GM21447 (cell line): ENCODE results near the gene JAGN1.
"Not testable (repeated sequence)": the region's sequence is repeated elsewhere in the genome, so short reads cannot be mapped to it uniquely, and the experiment has no call there.

ENCODE experiments used
- ATAC-seq: cut with Tn5 transposase; IDR thresholded peaks from one replicate; pipeline ENCODE4 v1.9.1; 2021; ENCODE audit not compliant: unreplicated experiment

The JAGN1 gene

DNA sequence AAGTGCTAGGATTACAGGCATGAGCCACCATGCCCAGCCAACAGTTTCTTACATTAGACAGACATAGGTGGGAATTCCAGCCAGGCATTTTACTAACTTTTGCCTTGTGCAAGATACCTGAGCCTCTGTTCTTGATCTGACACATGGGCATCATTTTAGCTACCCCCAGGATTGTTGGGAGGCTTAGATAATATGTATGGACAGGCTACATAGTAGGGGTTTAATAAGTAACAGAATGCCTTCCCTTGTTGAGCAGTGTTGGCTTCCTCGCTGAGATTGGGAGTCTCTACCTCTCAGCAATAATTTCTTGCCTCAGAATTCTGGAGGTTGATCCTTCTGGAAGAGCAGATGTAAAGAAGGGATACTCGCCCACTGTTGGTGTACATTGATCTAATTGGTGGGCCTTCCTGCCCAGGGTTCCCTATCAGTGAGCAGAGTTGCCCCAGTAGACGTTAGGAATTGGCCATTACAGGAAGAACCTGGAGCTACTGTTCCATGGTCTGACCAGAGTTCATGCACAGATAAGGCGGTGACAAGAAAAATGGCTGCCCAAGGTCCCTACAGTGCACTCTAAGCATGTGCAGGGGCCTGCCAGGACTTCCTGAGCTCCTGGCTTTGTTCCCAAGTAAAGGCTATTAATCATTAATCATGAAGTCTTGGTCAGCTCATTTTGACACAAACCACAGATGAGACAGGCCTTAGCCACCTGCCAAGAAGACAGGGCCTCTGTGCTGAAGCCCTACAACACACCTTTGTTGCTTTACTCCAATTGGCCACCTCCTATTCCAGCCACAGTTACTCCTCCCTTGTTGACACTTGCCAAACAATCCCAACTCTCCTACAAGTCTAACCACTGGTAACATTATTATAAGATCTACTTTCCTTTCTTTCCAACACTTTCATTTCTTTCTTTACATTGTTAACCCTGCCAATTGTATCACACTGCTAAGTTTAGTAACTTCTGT, 7.3 kb downstream of the JAGN1 start:
- ATAC-seq, result peak; percentile 68

DNA sequence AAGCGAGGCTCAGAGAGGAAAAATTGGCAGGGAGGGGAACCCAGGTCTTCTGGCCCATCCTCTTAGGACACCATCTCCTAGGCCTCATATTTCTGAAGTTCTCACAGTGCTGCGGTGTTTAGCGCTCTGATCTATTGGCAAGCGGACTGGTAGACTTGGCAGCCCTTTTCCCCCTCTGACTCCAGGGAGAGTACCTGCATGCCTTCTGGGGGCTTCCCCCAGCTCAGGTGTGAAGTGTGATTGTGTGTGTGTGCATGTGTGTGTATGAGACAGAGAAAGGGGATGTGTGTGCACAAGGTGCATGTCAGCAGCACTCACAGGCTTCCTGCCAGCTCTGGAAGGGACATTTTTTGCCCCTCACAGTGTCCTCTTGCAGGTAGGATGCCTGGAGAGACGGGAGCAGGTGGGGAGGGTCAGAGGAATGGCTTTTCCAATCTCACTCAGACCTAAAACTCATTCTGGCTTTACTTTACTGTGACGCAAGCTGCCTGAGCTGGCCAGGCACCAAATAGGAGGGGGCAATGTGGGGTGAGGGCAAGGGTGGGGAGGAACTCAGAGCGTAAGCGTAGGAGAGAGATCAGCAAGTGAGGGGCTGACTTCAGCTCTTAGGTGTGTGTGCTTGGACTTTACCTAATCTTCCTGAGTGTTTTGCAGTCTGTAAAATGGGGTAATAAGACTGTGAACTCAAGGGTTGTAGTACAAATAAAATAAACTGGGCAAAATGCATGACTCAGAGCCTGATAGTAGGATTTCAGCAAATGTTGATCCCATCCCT, 8.2 kb downstream of the JAGN1 start:
- no peak for ATAC-seq

DNA sequence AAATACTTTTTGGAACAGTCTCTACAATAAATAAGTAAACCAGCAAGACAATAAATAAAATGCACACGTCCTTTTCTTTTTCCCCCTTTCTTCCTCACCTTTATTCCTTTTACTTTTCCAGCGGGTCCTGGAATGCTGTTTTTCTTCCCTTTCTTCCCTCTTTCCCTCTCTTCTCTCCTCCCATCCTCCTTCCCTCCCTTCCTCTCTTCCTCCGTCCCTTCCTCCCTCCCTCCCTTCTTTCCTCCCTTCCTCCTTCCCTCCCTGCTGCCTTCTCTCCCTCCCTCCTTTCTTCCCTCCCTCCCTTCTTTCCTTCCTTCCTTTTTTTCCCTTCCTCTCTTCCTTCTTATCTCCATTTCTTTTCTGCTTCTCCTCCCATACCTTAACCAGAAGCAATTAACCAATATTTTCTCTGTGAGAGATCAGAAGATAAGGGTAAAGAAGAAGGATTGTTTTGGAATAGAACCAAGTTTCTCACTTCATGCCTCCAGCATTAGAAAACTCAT, 8.9 kb downstream of the JAGN1 start:
- no peak for ATAC-seq

DNA sequence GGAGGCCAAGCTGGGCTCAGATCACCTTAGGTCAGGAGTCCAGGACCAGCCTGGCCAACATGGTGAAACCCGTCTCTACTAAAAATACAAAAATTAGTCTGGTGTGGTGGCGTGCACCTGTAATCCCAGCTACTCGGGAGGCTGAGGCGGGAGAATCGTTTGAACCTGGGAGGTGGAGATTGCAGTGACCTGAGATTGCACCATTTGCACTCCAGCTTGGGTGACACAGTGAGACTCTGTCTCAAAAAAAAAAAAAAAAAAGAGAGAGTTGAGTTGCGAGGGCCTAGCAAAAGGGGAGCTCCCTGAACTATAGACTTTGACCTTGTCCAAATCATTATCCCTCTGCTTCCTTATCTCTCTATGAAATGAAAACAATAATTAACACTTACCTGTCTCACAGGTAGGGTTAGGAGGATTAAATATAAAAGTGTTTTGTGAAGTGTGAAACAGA, 10.6 kb downstream of the JAGN1 start:
- not testable (repeated sequence) for ATAC-seq

DNA sequence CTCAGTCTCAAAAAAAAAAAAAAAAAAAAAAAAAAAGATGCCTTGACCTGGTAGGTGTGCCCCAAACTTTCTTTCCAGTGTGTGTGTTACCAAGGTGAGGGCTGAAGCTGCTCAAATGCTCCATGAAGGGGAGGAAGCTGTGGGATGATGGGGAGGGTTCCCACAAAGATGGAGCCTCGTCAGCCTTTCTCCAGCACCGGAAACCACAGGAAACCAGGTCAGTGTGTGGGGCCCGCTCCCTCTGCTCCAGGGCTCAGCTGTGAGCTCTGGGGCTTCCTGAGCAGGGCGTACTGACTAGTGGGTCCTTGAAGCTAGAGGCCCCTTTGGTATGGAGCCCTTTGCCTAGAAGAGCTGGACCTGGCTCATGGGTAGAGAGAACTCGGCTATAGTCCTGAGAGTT, 11.6 kb downstream of the JAGN1 start:
- ATAC-seq, result no peak

DNA sequence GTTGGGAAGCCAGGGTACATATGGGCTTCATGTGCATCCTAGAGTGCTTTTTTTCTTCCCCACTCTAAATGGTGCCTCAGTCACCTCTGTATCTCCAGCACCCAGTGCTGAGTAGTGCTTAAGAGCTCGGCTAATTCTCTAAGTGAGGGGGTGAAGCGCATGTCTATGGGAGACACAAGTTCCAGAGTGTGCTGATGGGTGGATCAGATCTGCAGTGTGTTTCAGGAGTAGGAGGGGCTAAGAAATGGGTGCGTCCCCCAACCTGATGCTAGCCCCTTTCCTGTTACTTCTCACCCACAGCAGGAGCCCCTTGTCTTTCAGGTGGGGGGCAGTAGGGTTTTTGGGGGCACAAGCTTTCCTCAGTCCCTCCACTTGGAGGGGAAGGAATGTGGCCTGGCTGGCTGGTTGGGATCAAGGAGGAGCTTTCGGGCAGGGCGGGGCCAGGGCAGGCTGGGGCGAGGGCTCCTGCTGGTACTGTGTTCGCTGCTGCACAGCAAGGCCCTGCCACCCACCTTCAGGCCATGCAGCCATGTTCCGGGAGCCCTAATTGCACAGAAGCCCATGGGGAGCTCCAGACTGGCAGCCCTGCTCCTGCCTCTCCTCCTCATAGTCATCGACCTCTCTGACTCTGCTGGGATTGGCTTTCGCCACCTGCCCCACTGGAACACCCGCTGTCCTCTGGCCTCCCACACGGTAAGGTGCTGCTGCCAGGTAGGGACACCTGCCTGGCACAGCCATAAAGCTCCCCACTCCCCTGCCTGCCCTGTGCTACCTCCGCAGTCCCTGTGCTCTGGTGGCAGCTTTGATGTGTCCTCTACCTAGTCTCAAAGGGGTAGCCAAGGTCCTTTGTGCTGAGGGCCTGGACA, 12.2 kb downstream of the JAGN1 start, which contains the start of gene IL17RE:
IL17RE (plus strand) TSS at position 477 of the 866 bp plus-strand sequence; CDS start at position 562, 85 bp downstream.
- ATAC-seq, result no peak

DNA sequence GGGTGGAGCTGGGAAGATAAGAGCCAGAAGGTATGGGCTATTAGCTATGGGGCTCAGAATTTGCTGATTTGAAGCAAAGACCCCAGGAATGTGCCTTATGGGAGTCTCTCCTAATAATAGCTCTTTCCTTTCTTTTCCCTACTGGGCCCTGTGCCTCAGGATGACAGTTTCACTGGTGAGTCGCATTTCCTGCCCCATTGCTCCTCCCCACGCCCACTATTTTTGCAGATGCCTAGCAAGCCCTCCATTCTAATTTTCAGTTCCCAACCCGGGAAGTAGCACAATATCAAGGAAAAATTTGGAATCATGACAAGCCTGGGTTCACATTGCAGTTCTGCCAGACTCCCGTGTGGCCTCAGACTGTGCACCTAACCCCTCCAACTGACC, 12.8 kb downstream of the JAGN1 start:
- ATAC-seq, result no peak

DNA sequence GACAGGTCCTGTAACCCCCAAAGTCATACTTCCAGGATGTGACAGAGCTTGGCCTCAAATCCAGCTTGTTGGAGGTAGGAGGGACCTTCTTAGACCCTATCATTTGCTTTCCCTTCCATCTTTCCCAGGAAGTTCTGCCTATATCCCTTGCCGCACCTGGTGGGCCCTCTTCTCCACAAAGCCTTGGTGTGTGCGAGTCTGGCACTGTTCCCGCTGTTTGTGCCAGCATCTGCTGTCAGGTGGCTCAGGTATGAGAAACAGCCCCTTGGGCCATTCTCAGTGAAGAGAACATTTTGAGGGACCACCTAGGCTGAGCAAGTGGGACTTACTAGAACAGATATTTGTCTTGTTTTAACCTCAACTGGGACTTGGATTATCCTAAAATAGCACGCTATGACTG, 13.5 kb downstream of the JAGN1 start:
- ATAC-seq, result no peak

DNA sequence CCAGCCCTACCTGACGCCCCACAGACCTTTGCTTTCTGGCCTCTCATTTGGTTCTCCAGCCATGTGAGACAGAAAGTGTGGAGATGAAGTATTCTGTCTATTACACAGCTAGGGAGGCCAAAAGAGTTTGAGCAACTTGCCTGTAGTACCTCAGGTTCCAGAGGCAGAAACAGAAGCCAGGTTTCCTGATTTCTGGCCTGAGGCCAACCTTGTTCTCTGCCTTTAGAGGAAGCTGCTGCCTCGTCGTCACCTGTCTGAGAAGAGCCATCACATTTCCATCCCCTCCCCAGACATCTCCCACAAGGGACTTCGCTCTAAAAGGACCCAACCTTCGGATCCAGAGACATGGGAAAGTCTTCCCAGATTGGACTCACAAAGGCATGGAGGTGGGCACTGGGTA, 16.1 kb downstream of the JAGN1 start:
- ATAC-seq, result no peak

DNA sequence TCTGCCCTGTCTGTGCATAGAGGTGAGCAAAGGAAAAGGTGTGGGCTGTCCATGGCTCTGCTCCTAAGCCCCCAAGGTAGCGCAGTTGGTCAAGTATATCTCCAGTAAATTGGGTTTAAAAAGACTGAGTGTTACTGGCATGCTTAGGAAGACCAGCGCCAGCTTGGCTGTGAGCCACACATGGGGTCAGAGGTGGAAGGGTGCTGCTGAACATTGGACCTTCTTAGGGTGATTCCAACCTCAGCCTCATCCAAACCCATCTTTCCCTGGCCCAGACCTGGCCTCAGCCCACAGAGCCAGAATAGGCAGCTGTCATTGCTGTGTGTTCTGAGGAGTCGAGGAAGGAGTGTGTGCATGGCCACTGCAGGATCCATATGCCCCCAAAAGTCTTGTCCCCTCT, 17.9 kb downstream of the JAGN1 start:
- no peak for ATAC-seq

DNA sequence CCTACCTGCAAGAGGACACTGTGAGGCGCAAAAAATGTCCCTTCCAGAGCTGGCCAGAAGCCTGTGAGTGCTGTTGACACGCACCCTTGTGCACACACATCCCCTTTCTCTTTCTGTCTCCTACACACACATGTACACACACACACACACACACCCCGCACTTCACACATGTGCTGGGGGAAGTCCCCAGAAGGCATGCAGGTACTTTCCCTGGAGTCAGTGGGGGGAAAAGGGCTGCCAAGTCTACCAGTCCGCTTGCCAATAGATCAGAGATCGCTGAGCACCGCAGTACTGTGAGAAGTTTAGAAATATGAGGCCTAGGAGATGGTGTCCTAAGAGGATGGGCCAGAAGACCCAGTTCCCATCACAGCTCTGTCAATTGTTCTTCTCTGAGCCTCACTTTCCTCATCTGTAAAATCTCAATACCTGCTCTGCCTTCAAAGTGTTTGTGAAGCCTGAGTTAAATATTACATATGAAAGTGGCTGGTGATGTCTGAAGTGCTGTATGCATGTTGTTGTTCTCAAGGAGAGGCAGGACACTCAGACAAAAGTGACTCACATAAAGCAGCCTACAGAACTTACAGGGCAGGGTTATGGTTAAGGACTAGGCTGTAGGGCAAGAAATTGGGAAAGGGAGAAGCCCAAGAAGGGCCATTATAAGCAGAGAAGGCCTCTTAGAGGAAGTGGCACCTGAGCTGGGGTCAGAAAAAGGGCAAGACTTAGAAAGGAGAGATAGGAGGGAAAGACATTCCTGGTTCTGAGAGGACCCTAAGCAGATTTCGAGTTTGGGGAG, 19.0 kb downstream of the JAGN1 start:
- no peak for ATAC-seq

DNA sequence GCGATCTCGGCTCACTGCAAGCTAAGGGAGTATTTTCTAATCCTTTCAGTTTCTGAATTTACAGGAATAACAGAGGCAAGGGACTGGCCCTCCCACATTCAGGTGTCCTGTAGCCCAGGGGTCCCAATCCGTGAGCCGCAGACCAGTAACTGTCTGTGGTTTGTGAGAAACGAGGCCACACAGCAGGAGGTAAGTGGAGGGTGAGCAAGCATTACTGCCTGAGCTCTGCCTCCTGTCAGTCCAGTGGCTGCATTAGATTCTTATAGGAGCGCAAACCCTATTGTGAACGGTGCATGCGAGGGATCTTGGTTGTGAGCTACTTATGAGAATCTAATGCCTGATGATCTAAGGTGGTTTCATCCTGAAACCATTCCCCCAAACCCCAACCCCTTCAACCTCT, 21.5 kb downstream of the JAGN1 start:
- no peak for ATAC-seq

DNA sequence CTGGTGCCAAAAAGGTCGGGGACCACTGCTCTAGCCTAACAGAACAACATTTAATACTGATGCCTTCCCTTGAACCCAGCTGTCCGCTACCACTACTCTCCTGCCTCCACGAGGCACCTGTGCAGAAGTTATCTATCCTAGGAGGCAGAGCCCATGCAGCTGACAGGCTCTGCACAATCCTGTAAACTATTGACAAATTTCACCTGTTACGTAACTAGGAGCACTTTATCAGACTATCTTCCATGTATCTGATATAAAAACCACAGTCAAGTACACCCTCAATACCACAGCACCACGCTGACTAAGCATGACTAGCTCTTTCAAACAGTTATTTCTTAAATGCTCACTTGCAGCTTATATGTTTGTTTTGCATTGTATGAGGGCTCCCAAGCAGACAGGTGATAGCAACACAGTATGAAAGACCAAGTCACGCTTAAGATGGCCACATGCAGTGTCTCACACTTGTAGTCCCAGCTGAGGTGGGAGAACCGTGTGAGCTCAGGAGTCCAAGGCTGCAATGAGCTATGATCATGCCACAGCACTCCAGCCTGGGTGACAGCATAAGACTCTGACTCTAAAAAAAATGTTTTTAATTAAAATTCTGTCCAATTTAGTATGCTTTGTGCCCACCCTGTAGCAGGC, 22.0 kb downstream of the JAGN1 start:
- ATAC-seq, result no peak

DNA sequence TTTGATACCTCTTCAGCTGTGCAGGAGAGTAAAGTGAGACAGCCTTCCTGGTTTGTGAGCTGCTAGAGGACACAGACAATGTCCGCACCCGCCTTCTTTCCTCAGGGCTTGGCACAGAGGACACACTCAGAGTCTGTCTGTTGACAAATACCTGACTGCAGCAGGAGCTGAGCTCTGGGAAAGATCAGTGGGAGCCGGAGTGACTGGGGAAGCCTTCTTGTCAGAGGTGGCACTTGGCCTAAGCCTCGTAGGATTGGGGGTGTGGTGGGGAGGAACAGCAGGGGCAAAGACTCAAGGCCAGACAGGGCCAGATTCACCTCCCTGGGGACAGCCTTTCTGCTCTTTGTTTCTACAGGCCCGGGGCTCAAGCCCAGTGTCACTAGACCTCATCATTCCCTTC, 23.2 kb downstream of the JAGN1 start:
- no peak for ATAC-seq

DNA sequence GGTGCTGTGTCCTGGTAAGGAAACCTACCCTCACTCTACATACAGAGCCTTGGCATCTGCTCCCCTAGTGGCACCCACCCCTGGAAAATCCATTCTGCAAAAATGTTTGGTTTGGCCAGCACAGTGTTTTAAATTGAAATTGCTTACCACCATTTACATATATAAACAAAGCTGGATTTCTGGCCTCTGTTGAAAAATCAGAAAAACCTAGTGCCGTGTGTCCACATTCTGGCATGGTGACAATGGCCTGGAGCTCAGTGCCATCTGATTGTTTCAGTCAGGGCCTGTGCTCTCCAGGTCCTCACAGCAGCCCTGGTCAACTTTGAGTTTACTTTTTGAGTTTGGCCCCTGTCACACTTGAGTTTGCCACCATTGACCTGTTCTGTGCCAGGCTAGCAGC, 23.6 kb downstream of the JAGN1 start:
- no peak for ATAC-seq

DNA sequence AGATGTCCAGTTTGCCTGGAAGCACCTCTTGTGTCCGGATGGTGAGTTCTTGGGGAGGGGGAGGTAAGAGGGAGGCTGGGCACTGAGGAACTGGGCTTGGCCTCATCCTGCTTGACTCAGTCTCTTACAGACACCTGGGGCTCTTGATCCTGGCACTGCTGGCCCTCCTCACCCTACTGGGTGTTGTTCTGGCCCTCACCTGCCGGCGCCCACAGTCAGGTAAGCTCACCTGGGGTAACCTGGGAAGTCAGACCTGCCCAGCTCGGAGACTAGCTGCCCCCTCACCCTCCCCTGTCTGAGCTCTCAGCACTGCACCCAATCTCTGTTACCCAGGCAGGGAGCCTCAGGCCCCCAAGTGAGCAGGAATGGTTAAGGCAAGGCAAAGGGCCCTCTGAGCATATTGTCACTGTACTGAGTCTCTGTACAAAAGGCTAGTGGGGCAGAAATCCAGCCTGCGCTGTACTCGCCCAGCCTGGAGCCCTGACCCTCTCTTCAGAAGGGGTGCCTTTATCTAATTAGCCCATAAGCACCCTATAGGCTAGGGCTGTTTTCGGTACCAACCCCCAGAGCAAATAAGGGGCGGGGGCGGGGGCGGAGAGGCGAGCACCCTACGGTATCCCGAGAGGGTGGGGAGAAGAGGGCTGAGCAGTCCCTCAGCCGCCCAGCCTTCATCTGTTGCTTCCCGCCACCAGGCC, 24.3 kb downstream of the JAGN1 start:
- ATAC-seq, result no peak

DNA sequence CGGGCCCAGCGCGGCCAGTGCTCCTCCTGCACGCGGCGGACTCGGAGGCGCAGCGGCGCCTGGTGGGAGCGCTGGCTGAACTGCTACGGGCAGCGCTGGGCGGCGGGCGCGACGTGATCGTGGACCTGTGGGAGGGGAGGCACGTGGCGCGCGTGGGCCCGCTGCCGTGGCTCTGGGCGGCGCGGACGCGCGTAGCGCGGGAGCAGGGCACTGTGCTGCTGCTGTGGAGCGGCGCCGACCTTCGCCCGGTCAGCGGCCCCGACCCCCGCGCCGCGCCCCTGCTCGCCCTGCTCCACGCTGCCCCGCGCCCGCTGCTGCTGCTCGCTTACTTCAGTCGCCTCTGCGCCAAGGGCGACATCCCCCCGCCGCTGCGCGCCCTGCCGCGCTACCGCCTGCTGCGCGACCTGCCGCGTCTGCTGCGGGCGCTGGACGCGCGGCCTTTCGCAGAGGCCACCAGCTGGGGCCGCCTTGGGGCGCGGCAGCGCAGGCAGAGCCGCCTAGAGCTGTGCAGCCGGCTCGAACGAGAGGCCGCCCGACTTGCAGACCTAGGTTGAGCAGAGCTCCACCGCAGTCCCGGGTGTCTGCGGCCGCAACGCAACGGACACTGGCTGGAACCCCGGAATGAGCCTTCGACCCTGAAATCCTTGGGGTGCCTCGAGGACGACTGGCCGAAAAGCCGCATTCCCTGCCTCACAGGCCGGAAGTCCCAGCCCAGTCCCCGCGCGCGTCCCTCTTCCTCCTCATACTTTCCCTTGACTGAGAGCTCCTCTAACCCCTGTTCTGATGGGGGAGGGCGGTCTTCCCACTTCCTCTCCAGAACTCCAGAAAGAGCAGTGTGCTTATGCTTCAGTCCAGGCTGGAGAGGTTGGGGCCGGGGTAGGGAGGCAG, 25.1 kb downstream of the JAGN1 start:
- no peak for ATAC-seq

DNA sequence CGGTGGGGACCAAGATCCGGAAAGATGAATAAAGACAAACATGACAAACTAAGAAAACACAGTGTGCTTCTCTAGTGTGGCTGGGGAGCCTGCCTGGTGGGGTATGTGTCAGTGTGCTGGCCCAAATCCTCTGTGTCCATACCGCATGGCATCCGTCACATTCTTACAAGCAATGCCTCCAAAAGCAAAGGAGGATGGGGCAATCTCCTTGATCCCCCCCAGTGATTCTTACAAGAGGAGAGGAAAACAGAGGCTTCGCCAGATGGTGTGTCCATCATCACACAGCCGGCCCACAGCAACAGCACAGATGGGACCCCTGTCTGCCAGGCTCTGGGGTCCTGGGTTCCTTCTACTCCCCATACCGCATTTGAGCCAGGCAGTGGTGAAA, 25.9 kb downstream of the JAGN1 start:
- no peak for ATAC-seq
